RWPE2 (cell line): ENCODE data around the gene KIF25.

Experiments
- ATAC-seq: fragments of 200-7000 bp; cut with Tn5 transposase; 3 replicates; pipeline ENCODE4 v1.9.1; 2021; ENCODE audit warnings: low read depth
- DNase-seq: peaks from one replicate; pipeline ENCODE4 v3.0.0-alpha.2; 2020; ENCODE audit warnings: low spot score
- H3K27ac ChIP-seq: fragments of 450-650 bp; 2 replicates; pipeline ENCODE4 v1.5.1; 2017; ENCODE audit warnings: mild to moderate bottlenecking; ENCODE audit not compliant: poor library complexity, severe bottlenecking
- H3K27me3 ChIP-seq: fragments of 250-450 bp; sonication (Bioruptor Pico); 2 replicates; pipeline ENCODE4 v1.5.1; 2021; ENCODE audit warnings: mild to moderate bottlenecking, moderate library complexity; ENCODE audit not compliant: insufficient read depth, poor library complexity, severe bottlenecking
- H3K36me3 ChIP-seq: fragments of 250-450 bp; sonication (Bioruptor Pico); 2 replicates; pipeline ENCODE4 v1.5.1; 2020; ENCODE audit warnings: low read depth, mild to moderate bottlenecking, moderate library complexity
- H3K4me1 ChIP-seq: fragments of 250-450 bp; sonication (Bioruptor Pico); 2 replicates; pipeline ENCODE4 v1.5.1; 2021; ENCODE audit warnings: mild to moderate bottlenecking, moderate library complexity; ENCODE audit not compliant: insufficient read depth, poor library complexity, severe bottlenecking
- H3K4me3 ChIP-seq: fragments of 250-450 bp; sonication (Bioruptor Pico); 2 replicates; pipeline ENCODE4 v1.5.1; 2021; ENCODE audit warnings: mild to moderate bottlenecking, moderate library complexity; ENCODE audit not compliant: severe bottlenecking
- H3K9me3 ChIP-seq: fragments of 250-450 bp; sonication (Bioruptor Pico); 2 replicates; pipeline ENCODE4 v1.5.1; 2021; ENCODE audit warnings: mild to moderate bottlenecking, moderate library complexity; ENCODE audit not compliant: severe bottlenecking
- CTCF ChIP-seq: fragments of 450-650 bp; IDR thresholded peaks from one replicate; pipeline ENCODE4 v1.5.1; 2017; ENCODE audit warnings: mild to moderate bottlenecking, moderate library complexity; ENCODE audit not compliant: poor library complexity, severe bottlenecking

The KIF25 gene

GRCh38 chr6:168055696-168056489 is 58.4 kb downstream of the KIF25 start:
- no peaks in the 10 kb centered on the region for H3K27me3 ChIP-seq
- no peaks in the 10 kb centered on the region for H3K4me1 ChIP-seq
- DNase-seq, result no peak
- no peak for TF ChIP-seq CTCF
- H3K9me3 ChIP-seq, result no peaks in the 10 kb centered on the region
- no peak for ATAC-seq
- H3K4me3 ChIP-seq, result no peak overlapping the region
- H3K36me3 ChIP-seq, result no peaks in the 10 kb centered on the region
- no peak overlapping the region for H3K27ac ChIP-seq

DNA sequence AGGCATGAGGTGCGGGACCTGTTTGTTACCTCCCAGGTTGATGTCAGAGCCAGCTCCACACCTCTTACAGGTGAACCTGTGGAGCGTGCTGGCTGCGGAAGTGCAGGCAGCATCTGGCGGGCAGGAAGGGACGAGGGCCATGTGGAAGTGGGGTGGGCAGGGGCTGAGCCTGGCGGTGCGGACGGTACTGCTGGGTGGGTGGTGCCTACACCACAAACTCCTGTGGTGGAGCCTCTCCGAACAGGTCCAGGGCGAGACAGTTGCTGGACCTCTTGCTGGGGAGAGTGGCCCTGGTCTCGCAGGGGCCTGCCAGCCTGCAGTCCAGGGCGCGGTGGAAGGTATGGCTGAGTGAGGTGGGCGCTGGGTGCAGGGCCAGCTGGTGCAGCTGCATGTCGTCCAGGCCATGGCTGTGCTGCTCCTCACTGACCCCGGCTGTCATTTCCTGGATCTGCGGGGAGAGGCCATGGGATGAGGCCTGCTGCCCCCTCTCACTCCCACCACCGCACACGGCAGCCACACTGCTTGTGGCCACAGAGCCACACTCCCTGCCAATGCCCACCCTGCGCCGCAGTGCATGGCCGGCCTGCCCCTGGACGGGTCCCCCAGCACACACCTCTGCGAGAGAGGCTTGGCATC is 59.5 kb downstream of the KIF25 start:
- no peaks in the 10 kb centered on the region for H3K36me3 ChIP-seq
- H3K4me1 ChIP-seq, result no peaks in the 10 kb centered on the region
- no peak overlapping the region for H3K27ac ChIP-seq
- no peak for DNase-seq
- H3K4me3 ChIP-seq, result no peak overlapping the region
- no peak for TF ChIP-seq CTCF
- no peaks in the 10 kb centered on the region for H3K9me3 ChIP-seq
- no peaks in the 10 kb centered on the region for H3K27me3 ChIP-seq
- no peak for ATAC-seq

GRCh38 chr6:168057836-168058235 is 60.4 kb downstream of the KIF25 start:
- no peak for TF ChIP-seq CTCF
- H3K36me3 ChIP-seq, result no peaks in the 10 kb centered on the region
- H3K27ac ChIP-seq, result no peak overlapping the region
- H3K27me3 ChIP-seq, result no peaks in the 10 kb centered on the region
- DNase-seq (no peak), ATAC-seq (peak; percentile 33; the same call in 2 of the 3 replicates)
- H3K4me3 ChIP-seq, result no peak overlapping the region
- H3K4me1 ChIP-seq, result no peaks in the 10 kb centered on the region
- no peaks in the 10 kb centered on the region for H3K9me3 ChIP-seq

DNA sequence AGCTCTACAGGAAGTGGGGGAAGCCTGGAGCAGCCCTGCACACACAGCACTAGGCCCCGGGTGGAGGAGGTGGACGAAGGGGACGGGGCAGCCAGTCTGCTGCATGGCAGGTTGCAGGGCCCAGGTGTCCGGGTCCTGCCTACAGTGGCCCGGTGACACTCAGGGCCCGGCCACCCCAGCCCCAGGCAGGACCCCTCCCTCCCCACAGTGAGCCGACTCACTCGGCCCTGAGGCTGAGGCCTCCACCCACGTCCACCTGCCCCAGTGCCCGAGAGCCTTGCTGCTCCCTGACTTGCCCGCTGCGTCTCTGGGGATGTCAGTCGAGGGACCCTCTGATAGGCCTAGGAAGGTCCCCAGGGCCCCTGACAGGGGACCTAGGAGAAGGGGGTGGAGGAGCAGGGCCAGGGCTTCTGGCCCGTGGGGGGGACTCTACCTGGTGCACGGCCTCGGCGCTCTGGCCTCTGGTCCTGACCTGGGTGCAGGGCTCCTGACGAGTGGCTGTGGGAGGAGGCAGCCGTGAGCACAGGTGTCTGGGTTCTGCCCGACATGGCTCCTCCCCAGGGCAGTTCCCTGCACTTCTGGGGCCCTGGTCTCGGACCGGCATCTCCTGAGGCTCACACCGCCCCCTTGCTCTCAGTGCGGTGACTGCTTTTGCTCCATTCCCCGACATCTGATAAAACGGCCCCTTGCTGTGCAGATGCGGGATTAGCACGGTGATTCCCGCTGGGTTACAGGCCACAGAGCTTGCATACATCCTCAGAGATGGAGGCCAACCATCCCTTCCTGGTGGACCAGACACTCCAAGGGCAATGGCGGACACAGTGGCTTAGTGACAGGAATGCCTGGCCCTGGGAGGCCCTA is 61.5 kb downstream of the KIF25 start:
- Histone ChIP-seq H3K9me3 (no peaks in the 10 kb centered on the region), H3K4me3 (no peak overlapping the region), H3K27ac (no peak overlapping the region), H3K4me1 (no peaks in the 10 kb centered on the region), H3K27me3 (no peaks in the 10 kb centered on the region), H3K36me3 (no peaks in the 10 kb centered on the region)
- ATAC-seq (no peak), DNase-seq (no peak)
- no peak for TF ChIP-seq CTCF
